ENCODE results near the gene PUS10. TPM values are rescaled to one million over a fixed set of nuclear protein-coding genes. Genes with fewer than 3 reads are reported as not detected.

Gene PUS10
- total and polyA plus RNA-seq, 2 donors from 2014 or later: 3.0 to 5.7 TPM

DNA sequence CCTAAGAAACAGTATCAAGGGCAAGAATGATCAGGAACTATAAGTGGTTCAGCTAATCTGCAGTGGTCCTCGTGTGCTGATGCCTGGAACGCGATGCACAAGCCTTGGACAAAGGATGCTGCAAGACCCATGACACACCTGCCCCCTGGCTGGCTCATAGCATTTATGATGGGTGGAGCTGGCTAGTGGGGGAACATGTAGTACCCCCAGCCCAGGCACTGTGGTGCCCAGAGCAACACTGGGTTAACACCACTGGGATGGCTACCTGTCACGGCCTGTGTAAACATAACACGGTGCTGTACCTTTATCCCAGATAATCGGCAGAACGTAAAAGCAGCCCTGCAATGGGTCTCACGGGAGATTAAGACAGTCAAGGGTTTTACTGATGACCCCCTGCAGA is 60.8 kb downstream of the PUS10 start:
- TF ChIP-seq, protein P1, sequence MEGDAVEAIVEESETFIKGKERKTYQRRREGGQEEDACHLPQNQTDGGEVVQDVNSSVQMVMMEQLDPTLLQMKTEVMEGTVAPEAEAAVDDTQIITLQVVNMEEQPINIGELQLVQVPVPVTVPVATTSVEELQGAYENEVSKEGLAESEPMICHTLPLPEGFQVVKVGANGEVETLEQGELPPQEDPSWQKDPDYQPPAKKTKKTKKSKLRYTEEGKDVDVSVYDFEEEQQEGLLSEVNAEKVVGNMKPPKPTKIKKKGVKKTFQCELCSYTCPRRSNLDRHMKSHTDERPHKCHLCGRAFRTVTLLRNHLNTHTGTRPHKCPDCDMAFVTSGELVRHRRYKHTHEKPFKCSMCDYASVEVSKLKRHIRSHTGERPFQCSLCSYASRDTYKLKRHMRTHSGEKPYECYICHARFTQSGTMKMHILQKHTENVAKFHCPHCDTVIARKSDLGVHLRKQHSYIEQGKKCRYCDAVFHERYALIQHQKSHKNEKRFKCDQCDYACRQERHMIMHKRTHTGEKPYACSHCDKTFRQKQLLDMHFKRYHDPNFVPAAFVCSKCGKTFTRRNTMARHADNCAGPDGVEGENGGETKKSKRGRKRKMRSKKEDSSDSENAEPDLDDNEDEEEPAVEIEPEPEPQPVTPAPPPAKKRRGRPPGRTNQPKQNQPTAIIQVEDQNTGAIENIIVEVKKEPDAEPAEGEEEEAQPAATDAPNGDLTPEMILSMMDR (IDR thresholded peaks at IDR 0.05; ENCODE audit: borderline replicate concordance, extremely low read depth, insufficient read depth): no peak
- no peaks in the 10 kb centered on the region for H3K9me3 ChIP-seq (ENCODE audit: control insufficient read depth in 2 of 3, insufficient read depth in 1 of 3, low read length in 3 of 3)
- no peak overlapping the region for H3K9ac ChIP-seq (ENCODE audit: low read length in 3 of 3)
- DNase-seq (no peak), FAIRE-seq (no peak)
- intact Hi-C loops (cut with DNase I): no loop called here
- H3K4me1 ChIP-seq (ENCODE audit: control insufficient read depth in 2 of 3, insufficient read depth in 2 of 3, low read depth in 1 of 3, low read length in 3 of 3): no peaks in the 10 kb centered on the region
- H3K27me3 ChIP-seq (ENCODE audit: control insufficient read depth, insufficient read depth, low read length): no peaks in the 10 kb centered on the region
- no peak overlapping the region for H3K4me3 ChIP-seq (ENCODE audit: low read length in 3 of 3)
- H3K27ac ChIP-seq (ENCODE audit: low read depth in 2 of 2, low read length in 2 of 2): no peak overlapping the region
- peaks cover 2 to 9% (median 5%) of the 10 kb centered on the region in 3 donors for H3K36me3 ChIP-seq (ENCODE audit: control insufficient read depth in 2 of 3, insufficient read depth in 3 of 3, low read length in 3 of 3)

DNA sequence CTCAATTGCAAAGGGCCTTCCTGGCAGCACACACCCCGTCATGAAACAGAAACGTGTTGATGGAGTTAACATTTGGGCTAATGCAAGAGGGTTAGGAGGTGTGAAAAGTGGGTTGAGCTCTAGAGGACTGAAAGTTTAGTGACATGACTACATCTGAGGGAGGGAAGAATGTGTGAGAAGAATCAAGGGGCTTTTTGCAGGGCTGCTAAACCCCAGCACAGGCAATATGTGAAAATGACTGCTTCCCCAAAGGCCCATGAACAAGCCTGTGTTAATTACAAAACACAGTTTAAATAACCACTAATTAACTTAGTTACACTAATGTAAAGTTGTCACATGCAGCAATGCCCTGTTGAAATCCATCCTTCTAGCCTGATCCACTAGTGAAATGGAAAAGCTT is 63.9 kb downstream of the PUS10 start:
- TF ChIP-seq, protein P1 (IDR thresholded peaks at IDR 0.05; ENCODE audit: borderline replicate concordance, extremely low read depth, insufficient read depth): no peak
- H3K9me3 ChIP-seq (ENCODE audit: control insufficient read depth in 2 of 3, insufficient read depth in 1 of 3, low read length in 3 of 3): no peaks in the 10 kb centered on the region
- H3K27ac ChIP-seq (ENCODE audit: low read depth in 2 of 2, low read length in 2 of 2): no peak overlapping the region
- H3K27me3 ChIP-seq (ENCODE audit: control insufficient read depth, insufficient read depth, low read length): no peaks in the 10 kb centered on the region
- DNase-seq (no peak), FAIRE-seq (no peak)
- peaks cover 2 to 14% (median 5%) of the 10 kb centered on the region in 3 donors for H3K36me3 ChIP-seq (ENCODE audit: control insufficient read depth in 2 of 3, insufficient read depth in 3 of 3, low read length in 3 of 3)
- H3K4me1 ChIP-seq (ENCODE audit: control insufficient read depth in 2 of 3, insufficient read depth in 2 of 3, low read depth in 1 of 3, low read length in 3 of 3): no peaks in the 10 kb centered on the region
- H3K9ac ChIP-seq (ENCODE audit: low read length in 3 of 3): no peak overlapping the region
- intact Hi-C loops (cut with DNase I): no loop called here
- no peak overlapping the region for H3K4me3 ChIP-seq (ENCODE audit: low read length in 3 of 3)

DNA sequence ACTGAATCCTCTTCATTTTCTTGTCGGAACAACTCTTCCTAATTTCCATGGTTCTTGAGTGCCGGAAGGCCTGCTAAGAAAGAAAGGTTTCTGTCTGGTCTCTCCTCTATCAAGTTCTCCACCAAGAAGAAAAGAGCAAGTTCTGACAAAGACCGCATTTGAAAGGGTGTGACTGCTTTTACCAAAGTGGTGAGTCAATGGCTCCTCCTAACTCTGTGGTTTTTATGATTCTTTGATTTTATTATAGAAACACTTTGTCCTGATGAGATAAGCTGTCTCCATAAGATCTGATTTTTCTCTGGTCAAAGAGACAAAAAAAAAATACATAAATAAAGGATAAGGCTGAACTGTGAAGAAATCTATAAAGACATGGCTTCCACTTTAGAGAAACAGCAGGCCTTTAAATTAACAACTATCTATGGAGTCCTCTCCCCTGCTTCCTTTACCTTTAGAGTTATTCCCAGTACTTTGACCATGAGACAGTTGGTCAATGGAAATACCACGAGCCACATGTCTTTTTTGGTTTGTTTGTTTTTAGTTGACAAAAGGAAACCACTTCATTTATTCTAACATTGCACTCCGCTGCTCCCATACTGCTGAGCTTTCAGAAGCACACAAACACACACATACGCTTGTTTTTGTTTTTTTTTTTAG is 69.0 kb downstream of the PUS10 start:
- H3K36me3 ChIP-seq (ENCODE audit: control insufficient read depth in 2 of 3, insufficient read depth in 3 of 3, low read length in 3 of 3): peaks cover 2 to 14% (median 2%) of the 10 kb centered on the region in 3 donors
- no peaks in the 10 kb centered on the region for H3K4me1 ChIP-seq (ENCODE audit: control insufficient read depth in 2 of 3, insufficient read depth in 2 of 3, low read depth in 1 of 3, low read length in 3 of 3)
- TF ChIP-seq, protein P1 (IDR thresholded peaks at IDR 0.05; ENCODE audit: borderline replicate concordance, extremely low read depth, insufficient read depth): no peak
- H3K9ac ChIP-seq (ENCODE audit: low read length in 3 of 3): no peak overlapping the region
- H3K27me3 ChIP-seq (ENCODE audit: control insufficient read depth, insufficient read depth, low read length): no peaks in the 10 kb centered on the region
- intact Hi-C loops (cut with DNase I): no loop called here
- FAIRE-seq (no peak), DNase-seq (no peak)
- H3K4me3 ChIP-seq (ENCODE audit: low read length in 3 of 3): no peak overlapping the region
- H3K9me3 ChIP-seq (ENCODE audit: control insufficient read depth in 2 of 3, insufficient read depth in 1 of 3, low read length in 3 of 3): no peaks in the 10 kb centered on the region
- no peak overlapping the region for H3K27ac ChIP-seq (ENCODE audit: low read depth in 2 of 2, low read length in 2 of 2)

DNA sequence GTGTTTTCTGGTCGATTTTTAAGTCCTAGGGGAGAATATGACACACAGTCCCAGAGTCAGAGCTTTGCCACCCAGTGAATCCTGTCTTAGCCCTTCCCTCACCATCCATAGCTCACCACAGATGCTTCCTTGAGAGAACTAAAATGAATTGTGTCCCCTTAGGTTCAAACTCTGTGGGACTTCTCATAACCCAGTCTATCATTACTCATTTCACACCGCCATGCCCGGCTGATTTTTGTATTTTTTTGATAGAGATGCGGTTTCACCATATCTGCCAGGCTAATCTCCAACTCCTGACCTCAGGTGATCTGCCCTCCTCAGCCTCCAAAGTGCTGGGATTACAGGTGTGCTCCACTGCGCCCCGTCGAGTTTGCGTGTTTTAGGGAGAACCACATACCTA is 69.9 kb downstream of the PUS10 start:
- FAIRE-seq: no peak
- DNase-seq: no peak
- no peaks in the 10 kb centered on the region for H3K4me1 ChIP-seq (ENCODE audit: control insufficient read depth in 2 of 3, insufficient read depth in 2 of 3, low read depth in 1 of 3, low read length in 3 of 3)
- no peaks in the 10 kb centered on the region for H3K27me3 ChIP-seq (ENCODE audit: control insufficient read depth, insufficient read depth, low read length)
- H3K9me3 ChIP-seq (ENCODE audit: control insufficient read depth in 2 of 3, insufficient read depth in 1 of 3, low read length in 3 of 3): no peaks in the 10 kb centered on the region
- no peak overlapping the region for H3K27ac ChIP-seq (ENCODE audit: low read depth in 2 of 2, low read length in 2 of 2)
- peaks cover 0 to 11% (median 0%) of the 10 kb centered on the region in 3 donors for H3K36me3 ChIP-seq (ENCODE audit: control insufficient read depth in 2 of 3, insufficient read depth in 3 of 3, low read length in 3 of 3)
- TF ChIP-seq, protein P1 (IDR thresholded peaks at IDR 0.05; ENCODE audit: borderline replicate concordance, extremely low read depth, insufficient read depth): no peak
- H3K4me3 ChIP-seq (ENCODE audit: low read length in 3 of 3): no peak overlapping the region
- intact Hi-C loops (cut with DNase I): no loop called here
- H3K9ac ChIP-seq (ENCODE audit: low read length in 3 of 3): no peak overlapping the region

All from kidney (tissue), 14 donors.